ENCODE data around the gene LCN12. TPM values are rescaled to one million over a fixed set of nuclear protein-coding genes. Genes with fewer than 3 reads are reported as not detected.

LCN12 gene
- total RNA-seq, 1 donor from 2014 or later = 2.6 TPM

GRCh38 chr9:136953771-136954269 lies 1.7 kb downstream of the LCN12 start:
- Histone ChIP-seq H3K4me3 (no peak overlapping the region), H3K27ac (no peak overlapping the region), H3K27me3 (no peaks in the 10 kb centered on the region), H3K4me1 (peaks cover 12% of the 10 kb centered on the region), H3K9me3 (no peaks in the 10 kb centered on the region), H3K36me3 (no peaks in the 10 kb centered on the region)
- no peak for TF ChIP-seq CTCF (IDR thresholded peaks at IDR 0.05)
- DNase-seq (no peak), ATAC-seq (no peak)
- intact Hi-C loops (cut with DNase I) = no loop called here

- ATAC-seq (no peak), DNase-seq (no peak)
- TF ChIP-seq CTCF (IDR thresholded peaks at IDR 0.05) = no peak
- H3K4me3 ChIP-seq = no peak overlapping the region
- no peak overlapping the region for H3K27ac ChIP-seq
- no peaks in the 10 kb centered on the region for H3K36me3 ChIP-seq
- no peaks in the 10 kb centered on the region for H3K27me3 ChIP-seq
- intact Hi-C loops (cut with DNase I) = no loop called here
- peaks cover 6% of the 10 kb centered on the region for H3K4me1 ChIP-seq
- no peaks in the 10 kb centered on the region for H3K9me3 ChIP-seq
Observed at GRCh38 chr9:136954270-136955083, 2.4 kb downstream of the LCN12 start.

- H3K4me1 ChIP-seq = peaks cover 3% of the 10 kb centered on the region
- H3K27ac ChIP-seq = no peak overlapping the region
- no peak for TF ChIP-seq CTCF (IDR thresholded peaks at IDR 0.05)
- H3K27me3 ChIP-seq = no peaks in the 10 kb centered on the region
- no peak for ATAC-seq
- H3K9me3 ChIP-seq = no peaks in the 10 kb centered on the region
- DNase-seq = no peak
- no peak overlapping the region for H3K4me3 ChIP-seq
- intact Hi-C loops (cut with DNase I) = no loop called here
- no peaks in the 10 kb centered on the region for H3K36me3 ChIP-seq
Observed at GRCh38 chr9:136955202-136955942, 3.3 kb downstream of the LCN12 start.

GRCh38 chr9:136955943-136956335 lies 3.9 kb downstream of the LCN12 start:
- H3K36me3 ChIP-seq = no peaks in the 10 kb centered on the region
- no peak overlapping the region for H3K4me3 ChIP-seq
- no peaks in the 10 kb centered on the region for H3K27me3 ChIP-seq
- H3K4me1 ChIP-seq = no peaks in the 10 kb centered on the region
- no peaks in the 10 kb centered on the region for H3K9me3 ChIP-seq
- TF ChIP-seq CTCF (IDR thresholded peaks at IDR 0.05) = no peak
- H3K27ac ChIP-seq = no peak overlapping the region
- intact Hi-C loops (cut with DNase I) = no loop called here
- ATAC-seq = no peak
- DNase-seq = no peak

- DNase-seq (no peak), ATAC-seq (no peak)
- H3K9me3 ChIP-seq = no peaks in the 10 kb centered on the region
- no peak for TF ChIP-seq CTCF (IDR thresholded peaks at IDR 0.05)
- no peaks in the 10 kb centered on the region for H3K36me3 ChIP-seq
- no peaks in the 10 kb centered on the region for H3K4me1 ChIP-seq
- no peaks in the 10 kb centered on the region for H3K27me3 ChIP-seq
- H3K27ac ChIP-seq = no peak overlapping the region
- intact Hi-C loops (cut with DNase I) = no loop called here
- H3K4me3 ChIP-seq = no peak overlapping the region
Observed at GRCh38 chr9:136956604-136957003, 4.5 kb downstream of the LCN12 start.
